ENCODE data around the gene AMMECR1. TPM values are rescaled to one million over a fixed set of nuclear protein-coding genes. Genes with fewer than 3 reads are reported as not detected.

Gene AMMECR1
- polyA plus RNA-seq, 3 donors: 2.1 to 3.3 (median 2.9) TPM

DNA sequence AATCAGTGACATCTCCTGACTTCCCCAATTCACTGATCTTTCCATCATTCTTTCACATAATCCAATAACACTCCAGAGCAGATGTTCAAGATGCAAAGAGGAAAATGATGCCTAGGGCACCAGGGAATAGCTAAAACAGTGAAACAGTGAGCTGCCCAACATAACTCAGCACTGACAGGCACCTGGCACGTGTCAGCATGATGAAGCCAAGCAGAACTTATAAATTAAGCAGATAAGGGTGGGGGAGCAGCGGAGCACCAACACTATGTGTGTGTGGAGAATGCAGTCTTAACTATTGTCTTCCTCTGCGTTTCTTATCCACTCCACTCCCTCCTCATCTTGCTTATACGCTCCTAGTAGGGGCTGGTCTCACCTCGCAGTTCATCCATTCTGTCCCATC lies 89.4 kb downstream of the AMMECR1 start:
- no peaks in the 10 kb centered on the region for H4K20me1 ChIP-seq (ENCODE audit: insufficient read depth, low read length)
- H3K79me2 ChIP-seq (ENCODE audit: insufficient read depth, low read length): no peaks in the 10 kb centered on the region
- intact Hi-C loops (cut with micrococcal nuclease): no loop called here
- H2AFZ ChIP-seq (ENCODE audit: insufficient read depth, low read depth, low read length, poor library complexity, severe bottlenecking): no peak overlapping the region
- H3K36me3 Mint-ChIP-seq: peaks cover 2 to 6% of the 10 kb centered on the region in 2 donors
- H3K27me3 ChIP-seq (ENCODE audit: control insufficient read depth in 2 of 2, insufficient read depth in 2 of 2, low read length in 2 of 2): no peaks in the 10 kb centered on the region
- H3K4me1 ChIP-seq (ENCODE audit: control insufficient read depth in 1 of 2, insufficient read depth in 2 of 2, low read length in 2 of 2): no peaks in the 10 kb centered on the region
- DNase-seq: no peak
- H3K4me3 ChIP-seq (replicated peaks in 1 of 3; ENCODE audit: low read depth in 2 of 3, low read length in 3 of 3): no peak overlapping the region
- H3K4me2 ChIP-seq (replicated peaks; ENCODE audit: extremely low read depth, low read length, poor library complexity, severe bottlenecking): no peak overlapping the region
- H3K9ac ChIP-seq (ENCODE audit: insufficient read depth, low read length, poor library complexity, severe bottlenecking): no peak overlapping the region
- no peak overlapping the region for H3K4me3 Mint-ChIP-seq
- TF ChIP-seq, protein P1, sequence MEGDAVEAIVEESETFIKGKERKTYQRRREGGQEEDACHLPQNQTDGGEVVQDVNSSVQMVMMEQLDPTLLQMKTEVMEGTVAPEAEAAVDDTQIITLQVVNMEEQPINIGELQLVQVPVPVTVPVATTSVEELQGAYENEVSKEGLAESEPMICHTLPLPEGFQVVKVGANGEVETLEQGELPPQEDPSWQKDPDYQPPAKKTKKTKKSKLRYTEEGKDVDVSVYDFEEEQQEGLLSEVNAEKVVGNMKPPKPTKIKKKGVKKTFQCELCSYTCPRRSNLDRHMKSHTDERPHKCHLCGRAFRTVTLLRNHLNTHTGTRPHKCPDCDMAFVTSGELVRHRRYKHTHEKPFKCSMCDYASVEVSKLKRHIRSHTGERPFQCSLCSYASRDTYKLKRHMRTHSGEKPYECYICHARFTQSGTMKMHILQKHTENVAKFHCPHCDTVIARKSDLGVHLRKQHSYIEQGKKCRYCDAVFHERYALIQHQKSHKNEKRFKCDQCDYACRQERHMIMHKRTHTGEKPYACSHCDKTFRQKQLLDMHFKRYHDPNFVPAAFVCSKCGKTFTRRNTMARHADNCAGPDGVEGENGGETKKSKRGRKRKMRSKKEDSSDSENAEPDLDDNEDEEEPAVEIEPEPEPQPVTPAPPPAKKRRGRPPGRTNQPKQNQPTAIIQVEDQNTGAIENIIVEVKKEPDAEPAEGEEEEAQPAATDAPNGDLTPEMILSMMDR (IDR thresholded peaks at IDR 0.05): no peak
- H3K27ac ChIP-seq (ENCODE audit: low read depth in 1 of 2, low read length in 2 of 2): no peak overlapping the region
- WGBS (ENCODE audit: insufficient coverage): 60% methylated on average over 1 of the region's 5 CpGs
- no peaks in the 10 kb centered on the region for H3K9me3 ChIP-seq (replicated peaks in 1 of 2; ENCODE audit: control insufficient read depth in 1 of 2, insufficient read depth in 1 of 2, low read length in 2 of 2)
- no peaks in the 10 kb centered on the region for H3K36me3 ChIP-seq (replicated peaks in 1 of 2; ENCODE audit: control insufficient read depth in 1 of 2, insufficient read depth in 2 of 2, low read length in 2 of 2)
- H3K27ac Mint-ChIP-seq: no peak overlapping the region
- H3K4me1 Mint-ChIP-seq: peaks cover 3% of the 10 kb centered on the region
- H3K9me3 Mint-ChIP-seq: peaks cover 4 to 20% (median 6%) of the 10 kb centered on the region in 7 donors
- H3K27me3 Mint-ChIP-seq (ENCODE audit: low read depth in 3 of 3): no peaks in the 10 kb centered on the region

DNA sequence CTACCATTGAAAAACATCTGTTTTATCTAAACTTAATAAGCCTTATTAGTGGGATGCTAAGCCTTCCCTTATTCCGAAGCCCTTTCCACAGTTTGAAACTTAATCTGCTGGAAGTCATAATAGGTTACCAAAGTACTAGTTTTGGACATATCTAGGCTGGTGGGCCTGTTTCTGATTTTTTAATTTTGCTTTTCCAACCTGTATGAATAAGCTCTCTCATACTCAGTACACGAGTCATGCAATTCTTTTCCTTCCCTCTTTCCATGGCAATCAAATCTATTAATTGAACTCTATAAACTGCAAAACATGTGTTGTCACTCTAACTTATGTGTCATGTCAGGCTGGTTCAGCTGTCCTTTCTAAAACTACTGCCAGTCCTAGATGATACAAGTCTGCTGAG lies 91.0 kb downstream of the AMMECR1 start:
- no peaks in the 10 kb centered on the region for H3K36me3 ChIP-seq (replicated peaks in 1 of 2; ENCODE audit: control insufficient read depth in 1 of 2, insufficient read depth in 2 of 2, low read length in 2 of 2)
- no CpG with 5 or more reads among the region's 2 CpGs for WGBS (ENCODE audit: insufficient coverage)
- TF ChIP-seq, protein P1 (IDR thresholded peaks at IDR 0.05): no peak
- H3K79me2 ChIP-seq (ENCODE audit: insufficient read depth, low read length): no peaks in the 10 kb centered on the region
- no peak for DNase-seq
- Mint-ChIP-seq H3K9me3 (peaks cover 0 to 12% (median 2%) of the 10 kb centered on the region in 7 donors), H3K27ac (no peak overlapping the region), H3K27me3 (ENCODE audit: low read depth in 3 of 3) (no peaks in the 10 kb centered on the region), H3K4me1 (peaks cover 3% of the 10 kb centered on the region), H3K4me3 (no peak overlapping the region), H3K36me3 (peaks cover 2 to 4% of the 10 kb centered on the region in 2 donors)
- H3K4me1 ChIP-seq (ENCODE audit: control insufficient read depth in 1 of 2, insufficient read depth in 2 of 2, low read length in 2 of 2): no peaks in the 10 kb centered on the region
- no peak overlapping the region for H3K27ac ChIP-seq (ENCODE audit: low read depth in 1 of 2, low read length in 2 of 2)
- intact Hi-C loops (cut with micrococcal nuclease): no loop called here
- H3K9me3 ChIP-seq (replicated peaks in 1 of 2; ENCODE audit: control insufficient read depth in 1 of 2, insufficient read depth in 1 of 2, low read length in 2 of 2): no peaks in the 10 kb centered on the region
- no peak overlapping the region for H3K9ac ChIP-seq (ENCODE audit: insufficient read depth, low read length, poor library complexity, severe bottlenecking)
- H3K4me3 ChIP-seq (replicated peaks in 1 of 3; ENCODE audit: low read depth in 2 of 3, low read length in 3 of 3): no peak overlapping the region
- H3K4me2 ChIP-seq (replicated peaks; ENCODE audit: extremely low read depth, low read length, poor library complexity, severe bottlenecking): no peak overlapping the region
- H2AFZ ChIP-seq (ENCODE audit: insufficient read depth, low read depth, low read length, poor library complexity, severe bottlenecking): no peak overlapping the region
- H3K27me3 ChIP-seq (ENCODE audit: control insufficient read depth in 2 of 2, insufficient read depth in 2 of 2, low read length in 2 of 2): no peaks in the 10 kb centered on the region
- no peaks in the 10 kb centered on the region for H4K20me1 ChIP-seq (ENCODE audit: insufficient read depth, low read length)

Measured in CD14-positive monocyte (primary cell).